Muscle of leg (tissue), 11 donors: Measurements from ENCODE around the gene EDEM2. TPM values are rescaled to one million over a fixed set of nuclear protein-coding genes. Genes with fewer than 3 reads are reported as not detected.
A peak's percentile ranks its signal among the peaks of the same experiment; 100 is the strongest.
"Not testable (repeated sequence)": the region's sequence is repeated elsewhere in the genome, so short reads cannot be mapped to it uniquely, and the experiment has no call there.

ENCODE experiments used
- DNase-seq: peaks from one replicate; pipeline ENCODE4 v3.0.0; 2013
- H3K27ac ChIP-seq: one replicate; pipeline ENCODE4 v1.5.1; 2013; ENCODE audit warnings: mild to moderate bottlenecking, low read length, control low read depth
- H3K27me3 ChIP-seq: one replicate; pipeline ENCODE4 v1.6.1; 2013; ENCODE audit warnings: low read length; ENCODE audit not compliant: control insufficient read depth, insufficient read depth
- H3K36me3 ChIP-seq: one replicate; pipeline ENCODE4 v1.6.1; 2013; ENCODE audit warnings: low read length; ENCODE audit not compliant: control insufficient read depth, insufficient read depth
- H3K4me1 ChIP-seq: one replicate; pipeline ENCODE4 v1.6.1; 2013; ENCODE audit warnings: low read length; ENCODE audit not compliant: control insufficient read depth, insufficient read depth
- H3K4me3 ChIP-seq: one replicate; pipeline ENCODE4 v1.5.1; 2013; ENCODE audit warnings: low read length, control low read depth
- H3K9me3 ChIP-seq: replicated peaks from 2 replicates; pipeline ENCODE4 v1.6.1; 2013; ENCODE audit warnings: low read depth, low read length; ENCODE audit not compliant: control insufficient read depth
- WGBS: methylation state at CpG from one replicate; pipeline ENCODE4 v1.1.5; 2013; ENCODE audit warnings: missing lambda C conversion rate; ENCODE audit not compliant: insufficient coverage; 5-methylcytosine and 5-hydroxymethylcytosine counted together
- polyA plus RNA-seq, 8 donors: library from polyadenylated mRNA; unstranded; fragments of 120-200 nt; gene quantifications; one replicate each; pipeline versions ENCODE4 v1.2.1 to v1.2.3, GENCODE V29; 2013; ENCODE audit warnings: inconsistent platforms in 1 of 8, low replicate concordance in 1 of 8; ENCODE audit not compliant: insufficient read length in 8 of 8, insufficient read depth in 1 of 8
- total RNA-seq: library from RNA; stranded (reverse); fragments of 120-200 nt; gene quantifications from one replicate; pipeline ENCODE4 v1.2.4, GENCODE V29; 2013

The EDEM2 gene
- total and polyA plus RNA-seq, 9 donors, result 7.4 to 10.8 (median 9.4) TPM

GRCh38 chr20:35186691-35187289 lies 39.7 kb upstream of the EDEM2 start:
- H3K27me3 ChIP-seq, H3K4me3 ChIP-seq, H3K36me3 ChIP-seq, H3K4me1 ChIP-seq, H3K9me3 ChIP-seq, DNase-seq, H3K27ac ChIP-seq: not testable (repeated sequence)
- 75% methylated on average over 7 of the region's 10 CpGs for WGBS

GRCh38 chr20:35181731-35182130 lies 34.6 kb upstream of the EDEM2 start:
- DNase-seq, result no peak
- no peaks in the 10 kb centered on the region for H3K9me3 ChIP-seq
- no peak overlapping the region for H3K4me3 ChIP-seq
- no peak overlapping the region for H3K27ac ChIP-seq
- H3K36me3 ChIP-seq, result peaks cover under 1% of the 10 kb centered on the region
- H3K27me3 ChIP-seq, result no peaks in the 10 kb centered on the region
- no peaks in the 10 kb centered on the region for H3K4me1 ChIP-seq

GRCh38 chr20:35180266-35180665 lies 33.1 kb upstream of the EDEM2 start:
- DNase-seq, result no peak
- WGBS, result 67% methylated on average over 2 of the region's 5 CpGs
- Histone ChIP-seq H3K9me3 (no peaks in the 10 kb centered on the region), H3K27me3 (no peaks in the 10 kb centered on the region), H3K4me1 (no peaks in the 10 kb centered on the region), H3K27ac (no peak overlapping the region), H3K36me3 (peaks cover 10% of the 10 kb centered on the region), H3K4me3 (no peak overlapping the region)

- Histone ChIP-seq H3K27me3 (no peaks in the 10 kb centered on the region), H3K9me3 (no peaks in the 10 kb centered on the region), H3K36me3 (peaks cover 10% of the 10 kb centered on the region), H3K4me1 (peaks cover 2% of the 10 kb centered on the region), H3K27ac (no peak overlapping the region), H3K4me3 (no peak overlapping the region)
- no peak for DNase-seq
- WGBS, result 100% methylated on average over 2 of the region's 11 CpGs
These were observed 32.4 kb upstream of the EDEM2 start for GRCh38 chr20:35179292-35180212.

GRCh38 chr20:35176132-35176531 lies 29.0 kb upstream of the EDEM2 start:
- H3K27ac ChIP-seq, result no peak overlapping the region
- peaks cover 10% of the 10 kb centered on the region for H3K36me3 ChIP-seq
- DNase-seq, result no peak
- H3K9me3 ChIP-seq, result no peaks in the 10 kb centered on the region
- H3K27me3 ChIP-seq, result no peaks in the 10 kb centered on the region
- no peak overlapping the region for H3K4me3 ChIP-seq
- peaks cover 13% of the 10 kb centered on the region for H3K4me1 ChIP-seq
- WGBS, result 88% methylated on average over 14 of the region's 14 CpGs

GRCh38 chr20:35174458-35175216 lies 27.5 kb upstream of the EDEM2 start:
- Histone ChIP-seq H3K27me3 (no peaks in the 10 kb centered on the region), H3K4me1 (peaks cover 13% of the 10 kb centered on the region), H3K36me3 (peaks cover 10% of the 10 kb centered on the region), H3K4me3 (no peak overlapping the region), H3K9me3 (no peaks in the 10 kb centered on the region), H3K27ac (no peak overlapping the region)
- WGBS, result 36% methylated on average over 25 of the region's 49 CpGs
- DNase-seq, result peak; percentile 17

GRCh38 chr20:35173576-35174192 lies 26.5 kb upstream of the EDEM2 start:
- Histone ChIP-seq H3K4me3 (peak overlapping the region; percentile 8), H3K4me1 (peaks cover 13% of the 10 kb centered on the region), H3K27me3 (no peaks in the 10 kb centered on the region), H3K27ac (no peak overlapping the region), H3K36me3 (peaks cover 10% of the 10 kb centered on the region), H3K9me3 (no peaks in the 10 kb centered on the region)
- WGBS, result 74% methylated on average over 7 of the region's 12 CpGs
- peak; percentile 32 for DNase-seq

- 46% methylated on average over 2 of the region's 3 CpGs for WGBS
- Histone ChIP-seq H3K9me3 (no peaks in the 10 kb centered on the region), H3K36me3 (peaks cover 10% of the 10 kb centered on the region), H3K27me3 (no peaks in the 10 kb centered on the region), H3K4me3 (peak overlapping the region; percentile 52), H3K4me1 (peaks cover 13% of the 10 kb centered on the region), H3K27ac (peak overlapping the region; percentile 85)
- DNase-seq, result no peak
These were observed 25.3 kb upstream of the EDEM2 start for GRCh38 chr20:35172434-35172806.

GRCh38 chr20:35171753-35172433 lies 24.8 kb upstream of the EDEM2 start, which contains the start of gene PROCR:
TSS of gene PROCR (plus strand) at chr20:35172072. CDS start at chr20:35172155, 83 bp downstream.
- Histone ChIP-seq H3K27me3 (no peaks in the 10 kb centered on the region), H3K4me3 (peak within 1 kb of the TSS; percentile 52), H3K9me3 (no peaks in the 10 kb centered on the region), H3K27ac (peak within 1 kb of the TSS; percentile 85), H3K4me1 (peaks cover 17% of the 10 kb centered on the region), H3K36me3 (peaks cover 10% of the 10 kb centered on the region)
- DNase-seq, result peak; percentile 98
- WGBS, result 0% methylated on average over 11 of the region's 16 CpGs
